GM18520 (cell line): Measurements from ENCODE around the gene SUFU.

Experiments used
- ATAC-seq: cut with Tn5 transposase; IDR thresholded peaks from one replicate; pipeline ENCODE4 v1.9.1; 2021; ENCODE audit not compliant: unreplicated experiment

SUFU gene

DNA sequence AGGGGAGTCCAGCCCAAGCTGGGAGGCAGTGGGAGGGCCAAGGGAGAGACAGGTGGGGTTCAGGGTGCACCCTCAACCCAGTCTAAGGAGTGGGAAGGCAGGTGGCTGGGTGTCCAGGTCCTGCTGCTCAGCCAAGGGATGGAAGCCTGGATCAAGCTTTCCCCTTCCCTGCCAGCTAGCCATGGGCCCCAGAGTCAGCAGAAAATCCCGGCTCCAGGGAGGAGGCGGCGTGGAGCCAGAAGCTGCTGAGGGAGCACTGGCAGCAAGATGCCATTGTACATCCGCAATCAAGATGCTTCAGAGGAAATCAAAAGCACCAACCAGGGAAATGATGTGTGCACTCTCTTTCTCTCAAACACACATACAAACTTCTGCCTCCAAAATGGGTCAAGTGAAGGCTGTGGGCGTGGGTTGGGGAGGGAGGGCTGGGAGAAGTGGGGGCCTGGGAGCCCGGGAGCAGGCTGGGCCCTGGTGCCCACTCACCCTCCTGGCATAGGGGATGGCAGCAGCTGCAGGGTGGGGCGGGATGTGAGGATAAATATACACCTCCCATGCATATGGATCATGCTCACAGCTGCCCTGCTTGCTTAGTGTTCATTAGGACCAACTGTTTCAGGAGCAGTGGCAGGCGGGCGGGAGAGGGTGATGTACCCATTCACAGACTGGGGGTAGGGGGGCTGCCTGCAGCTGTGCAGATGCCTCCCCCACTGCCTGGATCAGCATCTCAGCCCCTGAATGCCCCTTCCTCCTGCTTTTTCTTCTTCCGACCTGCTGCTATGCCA is 164.7 kb downstream of the SUFU start:
- ATAC-seq: no peak

- no peak for ATAC-seq
These were observed 165.7 kb downstream of the SUFU start for GRCh38 chr10:102669206-102670064.

DNA sequence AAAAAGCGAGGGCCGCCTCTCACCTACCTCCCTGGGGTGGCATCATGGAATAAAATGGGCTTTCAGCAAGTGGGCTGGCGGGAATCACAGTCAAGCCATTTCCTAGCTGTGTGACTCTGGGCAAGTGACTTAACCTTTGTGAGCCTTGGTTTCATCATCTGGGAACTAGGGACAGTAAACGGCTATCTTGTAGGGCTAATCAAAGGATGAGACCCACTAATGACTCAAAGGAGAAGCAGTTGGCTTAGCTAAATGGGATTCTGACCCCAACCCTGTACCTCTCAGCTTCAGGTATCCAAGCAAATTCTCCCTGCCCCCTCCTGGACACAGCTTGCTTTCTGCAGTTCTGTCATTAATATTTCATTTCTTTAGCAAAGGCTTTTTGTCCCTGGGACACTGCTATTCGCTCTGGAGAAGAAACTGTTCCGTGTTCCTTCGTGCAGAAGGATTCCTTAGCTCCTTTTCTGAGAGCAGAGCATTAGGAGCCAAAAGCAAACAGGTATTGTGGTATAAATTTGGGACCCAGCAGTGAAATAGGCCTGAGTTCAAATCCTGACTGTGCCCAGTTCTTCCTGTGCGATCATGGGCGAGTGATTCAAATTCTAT is 166.4 kb downstream of the SUFU start:
- ATAC-seq: no peak

GRCh38 chr10:102670871-102671434 is 167.2 kb downstream of the SUFU start:
- no peak for ATAC-seq

GRCh38 chr10:102673236-102673818 is 169.6 kb downstream of the SUFU start:
- ATAC-seq: no peak

DNA sequence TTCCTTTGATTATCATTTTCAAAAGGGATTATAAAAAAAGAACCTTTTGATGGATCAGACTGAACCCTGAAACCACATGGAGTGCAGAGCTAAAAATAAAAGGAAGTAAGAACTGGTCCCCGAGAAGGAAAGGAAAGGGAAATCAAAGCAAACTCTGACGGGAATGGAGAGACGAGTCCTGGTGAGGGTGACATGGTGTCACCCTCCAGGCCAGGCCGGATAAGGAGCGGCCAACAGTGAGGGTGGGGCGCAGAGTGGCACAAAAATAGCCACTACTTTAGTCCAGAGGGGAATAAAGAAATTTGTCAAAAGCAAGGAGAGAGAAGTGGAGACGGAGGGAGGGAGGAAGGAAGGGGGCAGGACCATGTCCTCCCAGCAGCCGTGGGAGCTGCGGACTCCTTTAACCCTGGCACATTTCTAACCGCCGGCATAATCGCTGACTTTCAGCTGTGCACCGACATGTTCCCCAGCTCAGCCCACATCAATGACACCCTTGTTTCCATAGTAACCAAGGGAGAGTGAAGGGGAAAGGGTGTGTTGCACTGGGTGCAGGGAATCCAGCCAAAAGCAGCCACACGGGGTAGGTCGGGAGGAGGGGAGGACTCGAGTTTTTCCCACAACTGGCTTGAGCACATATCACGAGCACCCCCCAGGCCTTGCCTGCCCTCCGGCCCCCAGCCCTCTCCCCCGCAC is 170.2 kb downstream of the SUFU start:
- no peak for ATAC-seq

DNA sequence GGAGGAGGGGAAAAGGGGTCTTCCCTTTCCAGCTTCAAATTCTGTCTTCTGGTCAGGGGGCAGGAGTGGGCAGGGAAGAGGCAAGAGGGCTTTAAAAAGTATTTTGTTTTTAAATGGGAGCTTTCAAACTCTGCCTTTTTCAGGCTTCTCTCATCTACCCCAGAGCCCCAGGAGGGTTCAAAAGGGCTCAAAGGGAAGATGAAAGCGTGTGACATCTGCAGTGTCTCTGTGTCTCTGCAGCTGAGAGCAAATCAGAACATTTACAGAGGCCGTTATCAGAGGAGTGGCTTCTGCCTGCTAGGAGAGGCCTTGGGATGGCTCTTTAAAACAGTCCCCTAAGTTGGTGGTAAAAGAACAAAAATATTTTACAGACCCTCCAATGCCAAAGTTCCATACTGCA is 170.8 kb downstream of the SUFU start:
- no peak for ATAC-seq

GRCh38 chr10:102675011-102675665 is 171.4 kb downstream of the SUFU start:
- ATAC-seq: no peak

GRCh38 chr10:102675666-102676533 is 172.1 kb downstream of the SUFU start:
- no peak for ATAC-seq

GRCh38 chr10:102676534-102677315 is 173.0 kb downstream of the SUFU start:
- ATAC-seq: no peak

DNA sequence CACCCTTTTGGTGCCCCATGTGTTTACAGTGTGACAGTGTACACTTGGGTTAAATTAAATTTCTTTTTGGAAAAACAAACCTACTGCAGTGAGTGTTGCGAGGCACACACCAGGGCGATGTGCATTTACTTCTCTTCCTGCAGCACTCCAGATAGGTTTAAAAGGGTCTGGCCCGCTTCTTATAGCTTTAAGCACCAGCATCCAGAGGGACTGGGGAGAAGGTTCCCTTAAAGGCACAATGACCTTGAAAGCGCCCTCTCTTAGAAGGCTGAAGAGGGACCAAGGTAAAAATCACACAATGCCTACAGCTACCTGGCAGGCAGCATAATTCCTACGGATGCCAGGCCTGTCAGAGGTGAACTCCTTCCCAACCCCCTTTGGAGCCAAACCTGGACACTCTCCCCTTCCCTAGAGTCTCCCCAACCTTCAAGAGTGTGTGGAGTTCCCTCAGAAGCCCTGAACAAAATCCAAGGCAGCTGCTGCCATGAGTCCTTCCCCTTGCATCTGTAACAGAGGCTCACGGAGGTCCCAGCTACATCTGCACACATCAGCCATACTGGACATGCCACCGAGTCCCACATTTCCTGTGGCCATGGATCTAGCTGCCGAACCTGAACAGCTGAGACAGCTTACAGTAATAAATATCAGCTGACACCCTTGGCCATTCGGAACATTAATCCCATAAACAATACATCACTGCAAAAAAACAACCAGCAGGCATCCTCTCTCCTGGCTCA is 173.7 kb downstream of the SUFU start:
- ATAC-seq: no peak

DNA sequence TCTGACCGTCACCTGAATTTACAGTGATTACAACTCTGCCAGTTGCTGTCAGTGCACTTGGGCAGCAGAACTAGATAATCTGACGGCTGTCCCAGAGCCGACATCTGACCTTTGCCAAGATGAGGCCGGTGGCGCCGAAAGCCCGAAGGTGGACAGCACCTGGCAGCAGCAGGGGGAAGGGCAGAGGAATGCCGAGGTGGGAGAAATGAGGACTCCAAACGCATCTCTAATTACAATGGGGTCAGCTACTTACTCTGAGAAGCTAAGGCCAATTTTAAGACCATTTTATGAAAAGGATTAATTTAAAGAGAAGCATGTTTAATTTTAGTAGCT is 174.3 kb downstream of the SUFU start:
- ATAC-seq: no peak

DNA sequence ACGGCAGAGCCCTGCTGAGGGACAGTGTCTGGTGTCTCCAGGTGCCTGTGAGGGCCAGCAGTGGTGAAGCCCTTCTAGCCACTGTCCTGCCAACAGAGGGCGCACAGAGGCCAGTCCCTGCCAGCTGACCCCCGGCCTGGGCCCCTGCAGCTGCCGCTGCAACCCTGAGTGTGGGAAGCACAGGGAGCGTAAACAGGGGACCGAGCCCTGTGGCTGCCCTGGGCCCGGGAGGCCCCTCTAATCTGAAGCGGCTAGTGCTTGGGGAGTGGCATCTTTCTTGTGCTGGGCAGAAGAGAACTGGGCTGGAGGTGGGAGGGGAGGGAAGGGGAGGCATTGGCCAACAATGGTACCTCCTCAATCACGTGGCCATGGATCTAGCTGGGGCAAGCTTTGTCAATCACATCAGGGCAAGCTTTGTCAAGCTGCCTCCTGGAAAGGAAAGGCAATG is 175.1 kb downstream of the SUFU start:
- ATAC-seq: no peak

- no peak for ATAC-seq
These were observed 175.8 kb downstream of the SUFU start for GRCh38 chr10:102679596-102679995.

- no peak for ATAC-seq
These were observed 177.9 kb downstream of the SUFU start for GRCh38 chr10:102681696-102682095.

- no peak for ATAC-seq
These were observed 178.6 kb downstream of the SUFU start for GRCh38 chr10:102682416-102682815.

DNA sequence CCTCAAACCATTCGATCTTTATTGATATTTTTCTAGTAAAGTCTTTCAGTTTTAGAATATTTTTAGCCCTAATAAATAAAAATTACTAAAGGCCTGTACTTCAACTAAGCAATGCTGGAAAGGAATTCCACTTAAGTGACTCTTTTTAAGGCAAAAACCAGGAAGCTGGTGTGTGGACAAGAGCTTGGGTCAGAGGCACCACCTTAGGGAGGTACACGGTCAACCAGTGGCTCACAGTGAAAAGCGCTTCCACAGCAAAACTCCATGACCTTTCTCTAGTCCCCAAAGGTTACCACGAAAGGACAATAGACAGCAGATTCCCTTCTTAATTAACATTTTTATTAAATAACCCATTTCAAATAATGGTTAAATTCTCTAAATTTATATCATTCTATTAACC is 179.2 kb downstream of the SUFU start:
- no peak for ATAC-seq
